IPS-18a (cell line): ENCODE data around the gene SERPINI2.
"Not testable (repeated sequence)": the region's sequence is repeated elsewhere in the genome, so short reads cannot be mapped to it uniquely, and the experiment has no call there.

Source experiments
- H3K27ac ChIP-seq: one replicate; pipeline ENCODE4 v1.5.1; 2013; ENCODE audit warnings: low read length
- H3K27me3 ChIP-seq: one replicate; pipeline ENCODE4 v1.6.1; 2013; ENCODE audit warnings: mild to moderate bottlenecking, low read length; ENCODE audit not compliant: control insufficient read depth, insufficient read depth
- H3K36me3 ChIP-seq: one replicate; pipeline ENCODE4 v1.6.1; 2013; ENCODE audit warnings: low read depth, low read length; ENCODE audit not compliant: control insufficient read depth
- H3K4me1 ChIP-seq: one replicate; pipeline ENCODE4 v1.6.1; 2013; ENCODE audit warnings: low read depth, low read length; ENCODE audit not compliant: control insufficient read depth
- H3K4me3 ChIP-seq: one replicate; pipeline ENCODE4 v1.5.1; 2013; ENCODE audit warnings: low read length
- H3K9ac ChIP-seq: one replicate; pipeline ENCODE4 v1.6.1; 2013; ENCODE audit warnings: mild to moderate bottlenecking, low read length, moderate library complexity
- H3K9me3 ChIP-seq: one replicate; pipeline ENCODE4 v1.6.1; 2013; ENCODE audit warnings: low read depth, low read length; ENCODE audit not compliant: control insufficient read depth

SERPINI2 gene

GRCh38 chr3:167445491-167445890 is 28.4 kb downstream of the SERPINI2 start:
- no peak overlapping the region for H3K27ac ChIP-seq
- H3K4me3 ChIP-seq = no peak overlapping the region
- no peaks in the 10 kb centered on the region for H3K27me3 ChIP-seq
- no peaks in the 10 kb centered on the region for H3K36me3 ChIP-seq
- no peak overlapping the region for H3K9ac ChIP-seq
- H3K4me1 ChIP-seq = no peaks in the 10 kb centered on the region
- no peaks in the 10 kb centered on the region for H3K9me3 ChIP-seq

- H3K4me1 ChIP-seq = peaks cover 5% of the 10 kb centered on the region
- no peaks in the 10 kb centered on the region for H3K27me3 ChIP-seq
- no peak overlapping the region for H3K27ac ChIP-seq
- H3K36me3 ChIP-seq = no peaks in the 10 kb centered on the region
- no peak overlapping the region for H3K9ac ChIP-seq
- no peak overlapping the region for H3K4me3 ChIP-seq
- no peaks in the 10 kb centered on the region for H3K9me3 ChIP-seq
These were observed 32.6 kb downstream of the SERPINI2 start for GRCh38 chr3:167441256-167441655.

GRCh38 chr3:167437428-167438139 is 36.3 kb downstream of the SERPINI2 start:
- H3K9me3 ChIP-seq = no peaks in the 10 kb centered on the region
- no peaks in the 10 kb centered on the region for H3K36me3 ChIP-seq
- H3K4me1 ChIP-seq = peaks cover 5% of the 10 kb centered on the region
- H3K27ac ChIP-seq = no peak overlapping the region
- H3K9ac ChIP-seq = no peak overlapping the region
- no peak overlapping the region for H3K4me3 ChIP-seq
- H3K27me3 ChIP-seq = no peaks in the 10 kb centered on the region

- not testable (repeated sequence) for H3K9ac ChIP-seq, H3K36me3 ChIP-seq, H3K4me1 ChIP-seq, H3K27me3 ChIP-seq, H3K9me3 ChIP-seq, H3K27ac ChIP-seq, H3K4me3 ChIP-seq
These were observed 46.9 kb downstream of the SERPINI2 start for GRCh38 chr3:167426962-167427361.

GRCh38 chr3:167422396-167422795 is 51.4 kb downstream of the SERPINI2 start:
- not testable (repeated sequence) for H3K4me1 ChIP-seq, H3K27me3 ChIP-seq, H3K9ac ChIP-seq, H3K36me3 ChIP-seq, H3K9me3 ChIP-seq, H3K4me3 ChIP-seq, H3K27ac ChIP-seq

GRCh38 chr3:167409611-167410010 is 64.2 kb downstream of the SERPINI2 start:
- Histone ChIP-seq H3K4me3 (no peak overlapping the region), H3K4me1 (no peaks in the 10 kb centered on the region), H3K9me3 (no peaks in the 10 kb centered on the region), H3K27ac (no peak overlapping the region), H3K36me3 (no peaks in the 10 kb centered on the region), H3K9ac (no peak overlapping the region), H3K27me3 (no peaks in the 10 kb centered on the region)

GRCh38 chr3:167406876-167407492 is 66.9 kb downstream of the SERPINI2 start:
- Histone ChIP-seq H3K9ac (no peak overlapping the region), H3K27me3 (no peaks in the 10 kb centered on the region), H3K4me3 (no peak overlapping the region), H3K36me3 (no peaks in the 10 kb centered on the region), H3K9me3 (no peaks in the 10 kb centered on the region), H3K27ac (no peak overlapping the region), H3K4me1 (no peaks in the 10 kb centered on the region)

- Histone ChIP-seq H3K27me3 (no peaks in the 10 kb centered on the region), H3K9ac (no peak overlapping the region), H3K9me3 (no peaks in the 10 kb centered on the region), H3K4me3 (no peak overlapping the region), H3K4me1 (peaks cover 18% of the 10 kb centered on the region), H3K27ac (no peak overlapping the region), H3K36me3 (no peaks in the 10 kb centered on the region)
These were observed 76.0 kb downstream of the SERPINI2 start for GRCh38 chr3:167397826-167398225.

- Histone ChIP-seq H3K4me1 (peaks cover 18% of the 10 kb centered on the region), H3K9ac (no peak overlapping the region), H3K4me3 (no peak overlapping the region), H3K9me3 (no peaks in the 10 kb centered on the region), H3K27me3 (no peaks in the 10 kb centered on the region), H3K27ac (no peak overlapping the region), H3K36me3 (no peaks in the 10 kb centered on the region)
These were observed 77.8 kb downstream of the SERPINI2 start for GRCh38 chr3:167396075-167396474.

- Histone ChIP-seq H3K36me3 (no peaks in the 10 kb centered on the region), H3K4me3 (no peak overlapping the region), H3K4me1 (peaks cover 18% of the 10 kb centered on the region), H3K9me3 (no peaks in the 10 kb centered on the region), H3K27me3 (no peaks in the 10 kb centered on the region), H3K27ac (no peak overlapping the region), H3K9ac (no peak overlapping the region)
These were observed 79.8 kb downstream of the SERPINI2 start for GRCh38 chr3:167394003-167394402.
